ENCODE results near the gene GNGT1. TPM values are rescaled to one million over a fixed set of nuclear protein-coding genes. Genes with fewer than 3 reads are reported as not detected.

The GNGT1 gene
- total and polyA plus RNA-seq, 2 of the 13 experiments (the other 11 are each of a cell fraction or from before 2014, with no cell fraction given) = not detected

GRCh38 chr7:93955304-93955703 is 48.9 kb downstream of the GNGT1 start:
- no peak for ATAC-seq
- no TSS peak for BruUV-seq (replicated peaks)

More at GRCh38 chr7:93955304-93955703, 48.9 kb downstream of the GNGT1 start:
- POLR2A ChIA-PET = no interaction called here
- H2AFZ ChIP-seq (ENCODE audit: low read length) = no peak overlapping the region
- H4K20me1 ChIP-seq (ENCODE audit: insufficient read depth, low read length) = no peaks in the 10 kb centered on the region
- no peaks in the 10 kb centered on the region for H3K4me1 ChIP-seq (ENCODE audit: insufficient read depth, low read length)
- H3K9me3 ChIP-seq (ENCODE audit: low read length) = no peaks in the 10 kb centered on the region
- FAIRE-seq (no peak), DNase-seq (ENCODE audit: low spot score) (no peak)
- H3K4me3 ChIP-seq (replicated peaks in 1 of 3; ENCODE audit: insufficient read depth in 1 of 3, low read depth in 2 of 3, low read length in 3 of 3) = no peak overlapping the region
- TF ChIP-seq HDAC6 (IDR thresholded peaks at IDR 0.05; ENCODE audit: low read depth, low read length) = no peak
- TF ChIP-seq, protein P1, sequence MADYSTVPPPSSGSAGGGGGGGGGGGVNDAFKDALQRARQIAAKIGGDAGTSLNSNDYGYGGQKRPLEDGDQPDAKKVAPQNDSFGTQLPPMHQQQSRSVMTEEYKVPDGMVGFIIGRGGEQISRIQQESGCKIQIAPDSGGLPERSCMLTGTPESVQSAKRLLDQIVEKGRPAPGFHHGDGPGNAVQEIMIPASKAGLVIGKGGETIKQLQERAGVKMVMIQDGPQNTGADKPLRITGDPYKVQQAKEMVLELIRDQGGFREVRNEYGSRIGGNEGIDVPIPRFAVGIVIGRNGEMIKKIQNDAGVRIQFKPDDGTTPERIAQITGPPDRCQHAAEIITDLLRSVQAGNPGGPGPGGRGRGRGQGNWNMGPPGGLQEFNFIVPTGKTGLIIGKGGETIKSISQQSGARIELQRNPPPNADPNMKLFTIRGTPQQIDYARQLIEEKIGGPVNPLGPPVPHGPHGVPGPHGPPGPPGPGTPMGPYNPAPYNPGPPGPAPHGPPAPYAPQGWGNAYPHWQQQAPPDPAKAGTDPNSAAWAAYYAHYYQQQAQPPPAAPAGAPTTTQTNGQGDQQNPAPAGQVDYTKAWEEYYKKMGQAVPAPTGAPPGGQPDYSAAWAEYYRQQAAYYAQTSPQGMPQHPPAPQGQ (CRISPR knock-in tag; IDR thresholded peaks at IDR 0.05; ENCODE audit: borderline replicate concordance) = no peak
- TF ChIP-seq HNRNPL (IDR thresholded peaks at IDR 0.05; ENCODE audit: low read depth, low read length) = no peak
- TF ChIP-seq ISL2 (CRISPR knock-in tag; IDR thresholded peaks at IDR 0.05) = no peak
- TF ChIP-seq KLF11 (CRISPR knock-in tag; IDR thresholded peaks at IDR 0.05) = no peak
- TF ChIP-seq ZNF383 (CRISPR knock-in tag; IDR thresholded peaks at IDR 0.05; ENCODE audit: borderline replicate concordance) = no peak
- no peak for TF ChIP-seq TOE1 (CRISPR knock-in tag; IDR thresholded peaks at IDR 0.05)
- TF ChIP-seq ZNF572 (CRISPR knock-in tag; IDR thresholded peaks at IDR 0.05) = no peak
- TF ChIP-seq, protein P2, sequence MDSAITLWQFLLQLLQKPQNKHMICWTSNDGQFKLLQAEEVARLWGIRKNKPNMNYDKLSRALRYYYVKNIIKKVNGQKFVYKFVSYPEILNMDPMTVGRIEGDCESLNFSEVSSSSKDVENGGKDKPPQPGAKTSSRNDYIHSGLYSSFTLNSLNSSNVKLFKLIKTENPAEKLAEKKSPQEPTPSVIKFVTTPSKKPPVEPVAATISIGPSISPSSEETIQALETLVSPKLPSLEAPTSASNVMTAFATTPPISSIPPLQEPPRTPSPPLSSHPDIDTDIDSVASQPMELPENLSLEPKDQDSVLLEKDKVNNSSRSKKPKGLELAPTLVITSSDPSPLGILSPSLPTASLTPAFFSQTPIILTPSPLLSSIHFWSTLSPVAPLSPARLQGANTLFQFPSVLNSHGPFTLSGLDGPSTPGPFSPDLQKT (CRISPR knock-in tag; IDR thresholded peaks at IDR 0.05; ENCODE audit: borderline replicate concordance) = no peak
- TF ChIP-seq RBM39 (IDR thresholded peaks at IDR 0.05; ENCODE audit: low read depth, low read length, poor library complexity, severe bottlenecking) = no peak
- TF ChIP-seq STAT5B (CRISPR knock-in tag; IDR thresholded peaks at IDR 0.05) = no peak
- no peak for TF ChIP-seq ZNF652 (CRISPR knock-in tag; IDR thresholded peaks at IDR 0.05; ENCODE audit: borderline replicate concordance, low read depth)
- no peak for TF ChIP-seq NFKBIZ (CRISPR knock-in tag; IDR thresholded peaks at IDR 0.05)
- TF ChIP-seq ZNF101 (CRISPR knock-in tag; IDR thresholded peaks at IDR 0.05; ENCODE audit: borderline replicate concordance, low read depth) = no peak
- TF ChIP-seq, protein P3, sequence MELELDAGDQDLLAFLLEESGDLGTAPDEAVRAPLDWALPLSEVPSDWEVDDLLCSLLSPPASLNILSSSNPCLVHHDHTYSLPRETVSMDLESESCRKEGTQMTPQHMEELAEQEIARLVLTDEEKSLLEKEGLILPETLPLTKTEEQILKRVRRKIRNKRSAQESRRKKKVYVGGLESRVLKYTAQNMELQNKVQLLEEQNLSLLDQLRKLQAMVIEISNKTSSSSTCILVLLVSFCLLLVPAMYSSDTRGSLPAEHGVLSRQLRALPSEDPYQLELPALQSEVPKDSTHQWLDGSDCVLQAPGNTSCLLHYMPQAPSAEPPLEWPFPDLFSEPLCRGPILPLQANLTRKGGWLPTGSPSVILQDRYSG (CRISPR knock-in tag; IDR thresholded peaks at IDR 0.05) = no peak
- TF ChIP-seq TBX2 (CRISPR knock-in tag; IDR thresholded peaks at IDR 0.05; ENCODE audit: borderline replicate concordance) = no peak
- TF ChIP-seq E2F1 (CRISPR knock-in tag; IDR thresholded peaks at IDR 0.05) = no peak
- no peak for TF ChIP-seq ZBTB21 (CRISPR knock-in tag; IDR thresholded peaks at IDR 0.05)
- TF ChIP-seq SCMH1 (CRISPR knock-in tag; IDR thresholded peaks at IDR 0.05; ENCODE audit: borderline replicate concordance) = no peak
- TF ChIP-seq, protein P4, sequence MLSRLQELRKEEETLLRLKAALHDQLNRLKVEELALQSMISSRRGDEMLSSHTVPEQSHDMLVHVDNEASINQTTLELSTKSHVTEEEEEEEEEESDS (CRISPR knock-in tag; IDR thresholded peaks at IDR 0.05; ENCODE audit: borderline replicate concordance) = no peak
- no peaks in the 10 kb centered on the region for H3K79me2 ChIP-seq (ENCODE audit: insufficient read depth, low read length)
- 2% methylated on average over 2 of the region's 2 CpGs for WGBS (ENCODE audit: low lambda C conversion rate)
- no peak overlapping the region for H3K27ac ChIP-seq (ENCODE audit: extremely low read length, insufficient read depth, low read length)
- in situ Hi-C loops (cut with HindIII; ENCODE audit: extremely low pct_ligation_motif_present, low pct_unique_long_range_greater_than_20kb) = no loop called here
- no peak overlapping the region for H3K4me2 ChIP-seq (ENCODE audit: low read depth, low read length)
- CTCF ChIA-PET (ENCODE audit: low intra/inter-chr PET ratio, low total read pairs) = no interaction called here
- H3K36me3 ChIP-seq (replicated peaks in 1 of 2; ENCODE audit: control insufficient read depth in 1 of 2, insufficient read depth in 2 of 2, low read length in 2 of 2) = no peaks in the 10 kb centered on the region
- no peak overlapping the region for H3K9ac ChIP-seq (ENCODE audit: insufficient read depth, low read depth, low read length)
- H3K27me3 ChIP-seq (ENCODE audit: control insufficient read depth in 1 of 2, insufficient read depth in 2 of 2, low read length in 2 of 2) = 0 out of 5 replicates have a peak, but pooled peaks cover 0 to 2% of the 10 kb centered on the region in 2 experiments
- intact Hi-C loops (cut with micrococcal nuclease; ENCODE audit: unreplicated experiment) = no loop called here

Data from HepG2 (cell line).